Measurements from ENCODE around the gene ASB3. TPM values are rescaled to one million over a fixed set of nuclear protein-coding genes. Genes with fewer than 3 reads are reported as not detected.

ASB3 gene
- total RNA-seq, 1 donor from 2014 or later = 11.4 TPM

GRCh38 chr2:53752385-53752784 is 34.4 kb downstream of the ASB3 start:
- intact Hi-C loops (cut with micrococcal nuclease) = no loop called here
- TF ChIP-seq, protein P1, sequence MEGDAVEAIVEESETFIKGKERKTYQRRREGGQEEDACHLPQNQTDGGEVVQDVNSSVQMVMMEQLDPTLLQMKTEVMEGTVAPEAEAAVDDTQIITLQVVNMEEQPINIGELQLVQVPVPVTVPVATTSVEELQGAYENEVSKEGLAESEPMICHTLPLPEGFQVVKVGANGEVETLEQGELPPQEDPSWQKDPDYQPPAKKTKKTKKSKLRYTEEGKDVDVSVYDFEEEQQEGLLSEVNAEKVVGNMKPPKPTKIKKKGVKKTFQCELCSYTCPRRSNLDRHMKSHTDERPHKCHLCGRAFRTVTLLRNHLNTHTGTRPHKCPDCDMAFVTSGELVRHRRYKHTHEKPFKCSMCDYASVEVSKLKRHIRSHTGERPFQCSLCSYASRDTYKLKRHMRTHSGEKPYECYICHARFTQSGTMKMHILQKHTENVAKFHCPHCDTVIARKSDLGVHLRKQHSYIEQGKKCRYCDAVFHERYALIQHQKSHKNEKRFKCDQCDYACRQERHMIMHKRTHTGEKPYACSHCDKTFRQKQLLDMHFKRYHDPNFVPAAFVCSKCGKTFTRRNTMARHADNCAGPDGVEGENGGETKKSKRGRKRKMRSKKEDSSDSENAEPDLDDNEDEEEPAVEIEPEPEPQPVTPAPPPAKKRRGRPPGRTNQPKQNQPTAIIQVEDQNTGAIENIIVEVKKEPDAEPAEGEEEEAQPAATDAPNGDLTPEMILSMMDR (IDR thresholded peaks at IDR 0.05; ENCODE audit: borderline replicate concordance) = no peak

GRCh38 chr2:53751728-53752127 is 35.0 kb downstream of the ASB3 start:
- Histone ChIP-seq H3K36me3 (peaks cover 37% of the 10 kb centered on the region), H3K4me1 (peaks cover 4% of the 10 kb centered on the region), H3K27ac (replicated peaks) (no peak overlapping the region), H3K4me3 (no peak overlapping the region), H3K27me3 (ENCODE audit: low read depth) (no peaks in the 10 kb centered on the region), H3K9me3 (replicated peaks) (peaks cover 5% of the 10 kb centered on the region)
- intact Hi-C loops (cut with micrococcal nuclease) = no loop called here
- TF ChIP-seq, protein P1 (IDR thresholded peaks at IDR 0.05; ENCODE audit: borderline replicate concordance) = no peak
- no peak for DNase-seq

More at GRCh38 chr2:53752385-53752784, 34.4 kb downstream of the ASB3 start:
- Histone ChIP-seq H3K4me3 (no peak overlapping the region), H3K27me3 (ENCODE audit: low read depth) (no peaks in the 10 kb centered on the region), H3K27ac (replicated peaks) (no peak overlapping the region), H3K36me3 (peaks cover 39% of the 10 kb centered on the region), H3K9me3 (replicated peaks) (peaks cover 11% of the 10 kb centered on the region), H3K4me1 (peaks cover 4% of the 10 kb centered on the region)
- DNase-seq = no peak

DNA sequence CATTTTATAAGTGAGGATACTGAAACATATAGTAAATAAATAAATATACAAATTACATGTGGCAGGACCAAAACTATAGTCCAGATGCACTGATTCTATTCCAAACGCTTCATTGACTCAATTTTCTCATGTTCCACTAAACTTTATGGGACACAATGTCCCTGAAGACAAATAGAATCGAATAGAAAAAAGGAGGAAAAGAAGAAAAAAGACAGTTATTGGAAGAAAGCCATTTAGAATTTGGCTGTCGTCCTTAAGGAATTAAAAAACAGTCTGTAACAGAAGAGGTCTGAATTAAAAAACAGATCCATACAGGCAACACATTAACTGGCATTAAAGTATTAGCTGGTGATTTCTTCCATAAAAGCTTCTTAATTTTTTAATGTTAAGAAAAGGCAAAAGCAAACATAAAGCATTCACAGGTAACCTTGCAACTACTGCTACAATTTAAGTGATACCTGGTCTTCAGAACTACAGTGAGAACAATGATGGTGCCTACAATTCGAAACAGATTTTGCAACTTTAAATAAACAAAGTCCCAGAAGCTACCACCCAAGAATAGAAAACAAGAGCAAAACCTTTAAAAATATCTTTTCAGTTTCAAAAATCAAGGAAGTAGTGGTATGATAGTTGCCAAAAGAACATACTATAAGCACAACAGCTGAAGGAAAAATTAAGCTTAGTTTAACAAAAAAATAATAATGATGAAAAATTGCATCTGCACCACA is 36.5 kb downstream of the ASB3 start:
- intact Hi-C loops (cut with micrococcal nuclease) = no loop called here
- H3K36me3 ChIP-seq = peaks cover 27% of the 10 kb centered on the region

DNA sequence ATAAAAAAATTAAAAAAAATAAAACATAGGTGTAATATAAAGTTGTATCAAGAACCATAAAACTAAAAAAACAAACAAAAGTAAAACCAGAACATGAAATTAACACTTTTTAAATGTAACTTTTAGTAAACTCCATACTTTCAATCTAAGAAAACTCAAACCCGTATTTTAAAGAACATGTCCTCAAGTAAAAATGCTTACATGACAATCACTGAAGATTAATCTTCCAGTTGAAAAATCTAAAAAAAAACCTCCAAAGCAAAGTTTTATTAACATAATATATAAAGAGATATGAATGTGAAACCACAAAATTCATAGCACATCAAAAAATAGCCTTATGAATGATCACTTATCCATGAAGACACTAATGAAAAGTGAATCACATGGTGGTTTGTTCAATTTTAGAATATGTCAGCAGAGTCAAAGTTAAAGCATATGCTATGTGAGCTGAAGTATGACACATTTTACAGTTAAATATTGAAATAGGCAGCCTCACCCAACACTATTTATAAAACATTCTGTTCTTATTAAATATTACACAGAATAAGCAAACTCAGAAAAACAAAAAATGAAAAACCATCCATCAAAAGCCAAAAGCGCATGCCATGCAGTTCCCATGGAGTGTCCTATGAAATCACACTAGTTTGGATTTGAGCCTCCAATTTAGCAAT is 42.2 kb downstream of the ASB3 start:
- no peak overlapping the region for H3K4me3 ChIP-seq
- H3K27ac ChIP-seq (replicated peaks) = no peak overlapping the region
- H3K4me1 ChIP-seq = peaks cover 6% of the 10 kb centered on the region
- no peaks in the 10 kb centered on the region for H3K9me3 ChIP-seq (replicated peaks)
- intact Hi-C loops (cut with micrococcal nuclease) = no loop called here
- DNase-seq = no peak
- no peaks in the 10 kb centered on the region for H3K27me3 ChIP-seq (ENCODE audit: low read depth)
- TF ChIP-seq, protein P1 (IDR thresholded peaks at IDR 0.05; ENCODE audit: borderline replicate concordance) = no peak
- H3K36me3 ChIP-seq = peaks cover 30% of the 10 kb centered on the region

More for the DNA sequence above, 36.5 kb downstream of the ASB3 start:
- peaks cover 4% of the 10 kb centered on the region for H3K4me1 ChIP-seq
- no peaks in the 10 kb centered on the region for H3K27me3 ChIP-seq (ENCODE audit: low read depth)
- no peak for DNase-seq
- no peak overlapping the region for H3K4me3 ChIP-seq
- H3K9me3 ChIP-seq (replicated peaks) = no peaks in the 10 kb centered on the region
- TF ChIP-seq, protein P1 (IDR thresholded peaks at IDR 0.05; ENCODE audit: borderline replicate concordance) = no peak
- H3K27ac ChIP-seq (replicated peaks) = peak overlapping the region; percentile 10

DNA sequence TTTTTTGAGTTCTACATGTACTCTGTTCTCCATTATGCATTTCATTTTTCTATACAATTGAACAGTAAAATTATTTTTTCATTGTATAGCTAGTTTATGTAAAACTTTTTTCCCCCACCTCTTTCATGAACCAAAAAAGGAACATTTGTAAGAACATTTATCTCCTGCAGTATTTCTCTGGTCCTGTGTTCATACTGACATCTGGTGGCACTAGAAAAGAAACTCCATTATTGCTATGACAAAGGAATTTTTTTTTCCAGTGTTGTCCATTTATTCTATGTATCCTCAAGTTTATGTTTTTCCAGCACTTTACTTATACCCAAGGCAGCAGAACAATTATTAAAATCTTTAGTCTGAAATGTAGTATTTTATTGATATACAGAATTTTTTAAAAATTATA is 46.6 kb downstream of the ASB3 start:
- TF ChIP-seq, protein P1 (IDR thresholded peaks at IDR 0.05; ENCODE audit: borderline replicate concordance) = peak; percentile 53
- H3K36me3 ChIP-seq = peaks cover 13% of the 10 kb centered on the region
- H3K9me3 ChIP-seq (replicated peaks) = no peaks in the 10 kb centered on the region
- no peak for DNase-seq
- no peak overlapping the region for H3K27ac ChIP-seq (replicated peaks)
- no peaks in the 10 kb centered on the region for H3K27me3 ChIP-seq (ENCODE audit: low read depth)
- intact Hi-C loops (cut with micrococcal nuclease) = no loop called here
- no peak overlapping the region for H3K4me3 ChIP-seq
- H3K4me1 ChIP-seq = peaks cover 6% of the 10 kb centered on the region
